Eye (tissue), 1 donor: ENCODE results near the gene CBX4.
A peak's percentile ranks its signal among the peaks of the same experiment; 100 is the strongest.

Source experiments
- DNase-seq: peaks from one replicate; pipeline ENCODE4 v3.0.0-alpha.2; 2015

Gene CBX4

GRCh38 chr17:79826841-79827578 lies 12.2 kb downstream of the CBX4 start:
- DNase-seq = no peak

- no peak for DNase-seq
These were observed 13.0 kb downstream of the CBX4 start for GRCh38 chr17:79826204-79826680.

GRCh38 chr17:79825580-79825921 lies 13.7 kb downstream of the CBX4 start:
- DNase-seq = no peak

- no peak for DNase-seq
These were observed 14.2 kb downstream of the CBX4 start for GRCh38 chr17:79824893-79825579.

- DNase-seq = no peak
These were observed 15.0 kb downstream of the CBX4 start for GRCh38 chr17:79824234-79824633.

- DNase-seq = no peak
These were observed 16.6 kb downstream of the CBX4 start for GRCh38 chr17:79822583-79823124.

- DNase-seq = no peak
These were observed 17.7 kb downstream of the CBX4 start for GRCh38 chr17:79821331-79822095.

GRCh38 chr17:79820959-79821330 lies 18.3 kb downstream of the CBX4 start:
- no peak for DNase-seq

- no peak for DNase-seq
These were observed 19.5 kb downstream of the CBX4 start for GRCh38 chr17:79819534-79820276.

GRCh38 chr17:79819085-79819484 lies 20.2 kb downstream of the CBX4 start:
- DNase-seq = no peak

- no peak for DNase-seq
These were observed 21.0 kb downstream of the CBX4 start for GRCh38 chr17:79818026-79818758.

GRCh38 chr17:79815836-79816461 lies 23.3 kb downstream of the CBX4 start:
- DNase-seq = no peak

- peak; percentile 63 for DNase-seq
These were observed 24.0 kb downstream of the CBX4 start for GRCh38 chr17:79814974-79815835.

- peak; percentile 60 for DNase-seq
These were observed 24.9 kb downstream of the CBX4 start for GRCh38 chr17:79814127-79814973.

- peak; percentile 50 for DNase-seq
These were observed 25.7 kb downstream of the CBX4 start for GRCh38 chr17:79813297-79814126.

GRCh38 chr17:79812353-79813258 lies 26.6 kb downstream of the CBX4 start:
- peak; percentile 72 for DNase-seq

- peak; percentile 73 for DNase-seq
These were observed 27.3 kb downstream of the CBX4 start for GRCh38 chr17:79811868-79812352.
